Measurements from ENCODE around the gene GGTLC2. TPM values are rescaled to one million over a fixed set of nuclear protein-coding genes. Genes with fewer than 3 reads are reported as not detected.

The GGTLC2 gene
- total RNA-seq, 4 donors from 2014 or later, result not detected

DNA sequence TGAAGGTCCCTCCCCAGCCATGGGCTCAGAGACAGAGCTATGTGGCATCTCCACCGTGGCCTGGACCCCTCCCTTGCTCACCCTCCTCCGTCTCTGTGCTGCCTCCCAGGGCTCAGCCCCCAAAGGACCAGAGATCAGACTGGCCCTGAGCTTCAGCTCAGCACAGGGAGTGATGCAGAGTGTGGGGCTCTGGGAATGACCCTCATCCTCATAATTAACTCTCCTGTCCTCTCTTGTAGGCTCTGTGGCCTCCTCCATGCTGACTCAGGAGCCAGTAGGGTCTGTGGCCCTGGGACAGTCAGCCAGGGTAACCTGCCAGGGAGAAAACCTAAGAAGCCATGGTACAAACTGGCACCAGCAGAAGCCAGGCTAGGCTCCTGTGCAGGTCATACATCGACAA is 28.7 kb downstream of the GGTLC2 start:
- no peak for DNase-seq
- H3K4me1 ChIP-seq, result no peaks in the 10 kb centered on the region
- 35% methylated on average over 2 of the region's 3 CpGs; no CpG with 5 or more reads in 1 of the 2 donors for WGBS, 2 donors (ENCODE audit: low coverage in 1 of 2)
- no peaks in the 10 kb centered on the region for H3K36me3 ChIP-seq
- no peak overlapping the region for H3K4me3 ChIP-seq
- in situ Hi-C loops (cut with MboI; ENCODE audit: low pct_ligation_motif_present in 1 of 4, low pct_unique_long_range_greater_than_20kb in 1 of 4, low sequenced_read_pairs in 3 of 4) (no loop called here), intact Hi-C loops (cut with DNase I; ENCODE audit: low total_unique reads) (no loop called here)
- H3K27me3 ChIP-seq, result no peaks in the 10 kb centered on the region
- no peak overlapping the region for H3K27ac ChIP-seq
- no peaks in the 10 kb centered on the region for H3K9me3 ChIP-seq
- no peak for TF ChIP-seq POLR2A (IDR thresholded peaks at IDR 0.05)
- TF ChIP-seq POLR2AphosphoS5 (IDR thresholded peaks at IDR 0.05), result no peak
- no peak for TF ChIP-seq CTCF (IDR thresholded peaks at IDR 0.05)
- TF ChIP-seq EP300 (IDR thresholded peaks at IDR 0.05; ENCODE audit: low read depth), result no peak

GRCh38 chr22:22673628-22674027 is 29.2 kb downstream of the GGTLC2 start:
- 90% methylated on average over 2 of the region's 2 CpGs; no CpG with 5 or more reads in 1 of the 2 donors for WGBS, 2 donors (ENCODE audit: low coverage in 1 of 2)

DNA sequence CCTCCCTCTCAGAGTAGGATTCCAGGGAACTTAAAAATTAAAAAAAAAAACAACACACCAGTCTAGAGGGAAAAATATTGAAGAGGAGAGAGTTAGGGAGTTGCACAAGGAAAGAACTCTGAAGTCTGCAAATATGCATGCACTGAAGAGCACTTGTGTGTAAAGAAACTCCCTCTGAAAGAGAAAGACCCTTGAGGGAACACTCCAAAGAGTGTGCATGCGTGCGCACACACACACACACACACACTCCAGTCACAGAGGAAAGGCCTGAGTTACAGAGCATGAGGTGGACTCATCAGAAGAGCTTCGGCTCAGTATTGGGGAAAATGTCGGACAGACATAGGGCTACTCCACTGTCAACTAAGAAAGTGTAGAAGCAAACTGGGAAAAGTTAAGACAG is 30.1 kb downstream of the GGTLC2 start:
- intact Hi-C loops (cut with DNase I; ENCODE audit: low total_unique reads) (no loop called here), in situ Hi-C loops (cut with MboI; ENCODE audit: low pct_ligation_motif_present in 1 of 4, low pct_unique_long_range_greater_than_20kb in 1 of 4, low sequenced_read_pairs in 3 of 4) (no loop called here)
- Histone ChIP-seq H3K27ac (no peak overlapping the region), H3K4me1 (no peaks in the 10 kb centered on the region), H3K4me3 (no peak overlapping the region), H3K27me3 (no peaks in the 10 kb centered on the region), H3K36me3 (no peaks in the 10 kb centered on the region), H3K9me3 (no peaks in the 10 kb centered on the region)
- no peak for DNase-seq
- TF ChIP-seq CTCF (IDR thresholded peaks at IDR 0.05), result no peak
- TF ChIP-seq POLR2A (IDR thresholded peaks at IDR 0.05), result no peak
- no peak for TF ChIP-seq POLR2AphosphoS5 (IDR thresholded peaks at IDR 0.05)
- TF ChIP-seq EP300 (IDR thresholded peaks at IDR 0.05; ENCODE audit: low read depth), result no peak
- WGBS, 2 donors (ENCODE audit: low coverage in 1 of 2), result 93% methylated on average over 4 of the region's 4 CpGs

More at GRCh38 chr22:22673628-22674027, 29.2 kb downstream of the GGTLC2 start:
- Histone ChIP-seq H3K27ac (no peak overlapping the region), H3K9me3 (no peaks in the 10 kb centered on the region), H3K27me3 (no peaks in the 10 kb centered on the region), H3K4me1 (no peaks in the 10 kb centered on the region), H3K4me3 (no peak overlapping the region), H3K36me3 (no peaks in the 10 kb centered on the region)
- in situ Hi-C loops (cut with MboI; ENCODE audit: low pct_ligation_motif_present in 1 of 4, low pct_unique_long_range_greater_than_20kb in 1 of 4, low sequenced_read_pairs in 3 of 4) (no loop called here), intact Hi-C loops (cut with DNase I; ENCODE audit: low total_unique reads) (no loop called here)
- no peak for TF ChIP-seq POLR2AphosphoS5 (IDR thresholded peaks at IDR 0.05)
- TF ChIP-seq POLR2A (IDR thresholded peaks at IDR 0.05), result no peak
- no peak for TF ChIP-seq CTCF (IDR thresholded peaks at IDR 0.05)
- TF ChIP-seq EP300 (IDR thresholded peaks at IDR 0.05; ENCODE audit: low read depth), result no peak
- no peak for DNase-seq

DNA sequence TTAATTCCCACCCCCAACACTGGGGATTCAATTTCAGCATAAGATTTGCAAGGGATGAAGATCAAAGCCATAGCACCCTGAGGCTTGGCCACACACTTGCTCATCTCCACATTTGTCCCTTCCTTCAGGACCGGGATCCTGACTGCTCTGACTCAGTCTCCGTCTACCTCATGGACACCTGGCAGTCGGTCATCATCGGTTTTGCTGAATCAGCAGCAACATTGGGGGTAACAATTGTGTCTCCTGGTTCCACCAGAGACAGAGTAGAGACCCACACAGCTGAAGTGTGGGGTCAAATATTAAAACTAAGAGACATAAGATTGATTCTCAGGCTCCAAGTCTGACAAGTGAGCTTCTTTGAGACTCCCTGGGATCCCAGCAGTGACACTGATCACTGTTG is 34.6 kb downstream of the GGTLC2 start:
- Histone ChIP-seq H3K27ac (no peak overlapping the region), H3K4me1 (peaks cover 0 to 3% (median under 1%) of the 10 kb centered on the region in 4 donors), H3K27me3 (no peaks in the 10 kb centered on the region), H3K36me3 (no peaks in the 10 kb centered on the region), H3K4me3 (no peak overlapping the region), H3K9me3 (no peaks in the 10 kb centered on the region)
- WGBS, 2 donors (ENCODE audit: low coverage in 1 of 2), result 92% methylated on average over 4 of the region's 4 CpGs; no CpG with 5 or more reads in 1 of the 2 donors
- in situ Hi-C loops (cut with MboI; ENCODE audit: low pct_ligation_motif_present in 1 of 4, low pct_unique_long_range_greater_than_20kb in 1 of 4, low sequenced_read_pairs in 3 of 4) (no loop called here), intact Hi-C loops (cut with DNase I; ENCODE audit: low total_unique reads) (no loop called here)
- no peak for DNase-seq
- TF ChIP-seq POLR2A (IDR thresholded peaks at IDR 0.05), result no peak
- no peak for TF ChIP-seq CTCF (IDR thresholded peaks at IDR 0.05)
- no peak for TF ChIP-seq EP300 (IDR thresholded peaks at IDR 0.05; ENCODE audit: low read depth)
- TF ChIP-seq POLR2AphosphoS5 (IDR thresholded peaks at IDR 0.05), result no peak

Data from transverse colon (tissue), 4 donors.